ENCODE data around the gene ADNP2. TPM values are rescaled to one million over a fixed set of nuclear protein-coding genes. Genes with fewer than 3 reads are reported as not detected.

ADNP2 gene
- total and polyA plus RNA-seq, 2 donors from 2014 or later = 6.0 to 21.1 TPM

DNA sequence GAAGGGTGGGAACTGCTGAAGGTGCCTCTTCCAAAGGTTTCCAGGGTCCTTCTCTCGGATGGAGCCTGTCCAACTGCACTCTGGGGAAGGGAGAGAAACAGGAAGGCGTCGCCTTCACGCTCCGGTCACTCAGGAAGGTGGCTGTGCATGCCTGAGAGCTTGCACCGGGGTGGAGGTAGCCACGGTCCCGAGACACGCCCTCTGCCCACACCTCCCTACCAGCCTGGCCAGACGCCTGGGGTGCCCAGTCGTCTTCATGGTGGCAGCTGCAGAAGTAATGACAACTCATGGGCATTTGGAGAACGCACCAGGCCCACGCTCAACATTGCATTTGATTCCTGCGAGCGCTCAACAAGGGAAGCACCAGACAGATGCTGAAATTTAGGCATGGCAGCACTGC, 59.9 kb downstream of the ADNP2 start:
- intact Hi-C loops (cut with DNase I) = no loop called here
- peak in 1 of 5 donors; percentile 80 for DNase-seq

GRCh38 chr18:80169607-80170006, 60.5 kb downstream of the ADNP2 start:
- no peaks in the 10 kb centered on the region for H3K27me3 ChIP-seq (ENCODE audit: control insufficient read depth, insufficient read depth, low read length)
- no peaks in the 10 kb centered on the region for H3K9me3 ChIP-seq (ENCODE audit: control insufficient read depth in 2 of 3, insufficient read depth in 1 of 3, low read length in 3 of 3)
- H3K4me3 ChIP-seq (ENCODE audit: low read length in 3 of 3) = no peak overlapping the region
- FAIRE-seq = no peak
- no peaks in the 10 kb centered on the region for H3K36me3 ChIP-seq (ENCODE audit: control insufficient read depth in 2 of 3, insufficient read depth in 3 of 3, low read length in 3 of 3)
- H3K27ac ChIP-seq (ENCODE audit: low read depth in 2 of 2, low read length in 2 of 2) = no peak overlapping the region
- peaks cover 0 to 2% (median 0%) of the 10 kb centered on the region in 3 donors for H3K4me1 ChIP-seq (ENCODE audit: control insufficient read depth in 2 of 3, insufficient read depth in 2 of 3, low read depth in 1 of 3, low read length in 3 of 3)
- TF ChIP-seq, protein P1, sequence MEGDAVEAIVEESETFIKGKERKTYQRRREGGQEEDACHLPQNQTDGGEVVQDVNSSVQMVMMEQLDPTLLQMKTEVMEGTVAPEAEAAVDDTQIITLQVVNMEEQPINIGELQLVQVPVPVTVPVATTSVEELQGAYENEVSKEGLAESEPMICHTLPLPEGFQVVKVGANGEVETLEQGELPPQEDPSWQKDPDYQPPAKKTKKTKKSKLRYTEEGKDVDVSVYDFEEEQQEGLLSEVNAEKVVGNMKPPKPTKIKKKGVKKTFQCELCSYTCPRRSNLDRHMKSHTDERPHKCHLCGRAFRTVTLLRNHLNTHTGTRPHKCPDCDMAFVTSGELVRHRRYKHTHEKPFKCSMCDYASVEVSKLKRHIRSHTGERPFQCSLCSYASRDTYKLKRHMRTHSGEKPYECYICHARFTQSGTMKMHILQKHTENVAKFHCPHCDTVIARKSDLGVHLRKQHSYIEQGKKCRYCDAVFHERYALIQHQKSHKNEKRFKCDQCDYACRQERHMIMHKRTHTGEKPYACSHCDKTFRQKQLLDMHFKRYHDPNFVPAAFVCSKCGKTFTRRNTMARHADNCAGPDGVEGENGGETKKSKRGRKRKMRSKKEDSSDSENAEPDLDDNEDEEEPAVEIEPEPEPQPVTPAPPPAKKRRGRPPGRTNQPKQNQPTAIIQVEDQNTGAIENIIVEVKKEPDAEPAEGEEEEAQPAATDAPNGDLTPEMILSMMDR (IDR thresholded peaks at IDR 0.05; ENCODE audit: borderline replicate concordance, extremely low read depth, insufficient read depth) = no peak
- peak in 1 of 5 donors; percentile 50 for DNase-seq
- no peak overlapping the region for H3K9ac ChIP-seq (ENCODE audit: low read length in 3 of 3)
- intact Hi-C loops (cut with DNase I) = no loop called here

More for the DNA sequence above, 59.9 kb downstream of the ADNP2 start:
- H3K4me3 ChIP-seq (ENCODE audit: low read length in 3 of 3) = no peak overlapping the region
- FAIRE-seq = no peak
- H3K36me3 ChIP-seq (ENCODE audit: control insufficient read depth in 2 of 3, insufficient read depth in 3 of 3, low read length in 3 of 3) = no peaks in the 10 kb centered on the region
- H3K27me3 ChIP-seq (ENCODE audit: control insufficient read depth, insufficient read depth, low read length) = no peaks in the 10 kb centered on the region
- H3K9ac ChIP-seq (ENCODE audit: low read length in 3 of 3) = no peak overlapping the region
- no peak overlapping the region for H3K27ac ChIP-seq (ENCODE audit: low read depth in 2 of 2, low read length in 2 of 2)
- no peaks in the 10 kb centered on the region for H3K9me3 ChIP-seq (ENCODE audit: control insufficient read depth in 2 of 3, insufficient read depth in 1 of 3, low read length in 3 of 3)
- TF ChIP-seq, protein P1 (IDR thresholded peaks at IDR 0.05; ENCODE audit: borderline replicate concordance, extremely low read depth, insufficient read depth) = no peak
- peaks cover 0 to 2% (median 0%) of the 10 kb centered on the region in 3 donors for H3K4me1 ChIP-seq (ENCODE audit: control insufficient read depth in 2 of 3, insufficient read depth in 2 of 3, low read depth in 1 of 3, low read length in 3 of 3)

DNA sequence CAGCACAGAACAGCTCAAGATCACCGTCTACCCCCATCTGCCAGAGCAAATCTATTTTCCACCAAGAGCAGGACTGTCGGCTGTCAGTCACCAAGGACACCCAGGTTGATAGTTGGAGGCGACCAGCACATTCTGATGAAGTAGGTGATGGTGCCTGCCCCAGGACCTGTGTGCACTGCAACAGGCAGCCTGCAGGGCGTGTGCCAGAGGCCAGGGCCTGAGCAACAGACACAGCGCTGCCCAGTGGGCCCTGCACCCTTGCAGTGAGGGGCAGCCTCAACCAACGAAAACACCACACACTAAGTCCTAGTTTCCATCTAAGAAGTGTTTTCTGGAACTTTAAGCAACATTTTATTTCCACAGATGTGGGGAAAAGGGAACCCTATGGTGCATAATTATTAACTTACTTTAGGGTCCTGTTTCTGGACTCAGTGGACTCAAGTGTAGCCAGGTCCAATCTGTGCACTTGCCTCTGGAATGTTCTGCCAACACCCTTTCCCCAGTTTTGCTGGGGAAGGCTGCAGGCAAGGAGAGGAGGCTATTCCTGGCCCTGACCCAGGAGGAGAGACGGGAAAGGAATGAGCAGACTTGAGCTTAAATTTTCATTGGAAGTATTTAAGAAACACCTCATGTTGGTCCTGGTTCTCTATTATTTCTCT, 61.5 kb downstream of the ADNP2 start:
- H3K9me3 ChIP-seq (ENCODE audit: control insufficient read depth in 2 of 3, insufficient read depth in 1 of 3, low read length in 3 of 3) = no peaks in the 10 kb centered on the region
- H3K27me3 ChIP-seq (ENCODE audit: control insufficient read depth, insufficient read depth, low read length) = no peaks in the 10 kb centered on the region
- DNase-seq (peak in 1 of 5 donors; percentile 48), FAIRE-seq (no peak)
- peaks cover 0 to 2% (median 0%) of the 10 kb centered on the region in 3 donors for H3K4me1 ChIP-seq (ENCODE audit: control insufficient read depth in 2 of 3, insufficient read depth in 2 of 3, low read depth in 1 of 3, low read length in 3 of 3)
- intact Hi-C loops (cut with DNase I) = no loop called here
- TF ChIP-seq, protein P1 (IDR thresholded peaks at IDR 0.05; ENCODE audit: borderline replicate concordance, extremely low read depth, insufficient read depth) = no peak
- peak overlapping the region in 1 of 3 donors; percentile 53 for H3K4me3 ChIP-seq (ENCODE audit: low read length in 3 of 3)
- H3K36me3 ChIP-seq (ENCODE audit: control insufficient read depth in 2 of 3, insufficient read depth in 3 of 3, low read length in 3 of 3) = no peaks in the 10 kb centered on the region
- H3K9ac ChIP-seq (ENCODE audit: low read length in 3 of 3) = no peak overlapping the region
- H3K27ac ChIP-seq (ENCODE audit: low read depth in 2 of 2, low read length in 2 of 2) = no peak overlapping the region
